ENCODE data around the gene DNTT.

- TF ChIP-seq, protein P1, sequence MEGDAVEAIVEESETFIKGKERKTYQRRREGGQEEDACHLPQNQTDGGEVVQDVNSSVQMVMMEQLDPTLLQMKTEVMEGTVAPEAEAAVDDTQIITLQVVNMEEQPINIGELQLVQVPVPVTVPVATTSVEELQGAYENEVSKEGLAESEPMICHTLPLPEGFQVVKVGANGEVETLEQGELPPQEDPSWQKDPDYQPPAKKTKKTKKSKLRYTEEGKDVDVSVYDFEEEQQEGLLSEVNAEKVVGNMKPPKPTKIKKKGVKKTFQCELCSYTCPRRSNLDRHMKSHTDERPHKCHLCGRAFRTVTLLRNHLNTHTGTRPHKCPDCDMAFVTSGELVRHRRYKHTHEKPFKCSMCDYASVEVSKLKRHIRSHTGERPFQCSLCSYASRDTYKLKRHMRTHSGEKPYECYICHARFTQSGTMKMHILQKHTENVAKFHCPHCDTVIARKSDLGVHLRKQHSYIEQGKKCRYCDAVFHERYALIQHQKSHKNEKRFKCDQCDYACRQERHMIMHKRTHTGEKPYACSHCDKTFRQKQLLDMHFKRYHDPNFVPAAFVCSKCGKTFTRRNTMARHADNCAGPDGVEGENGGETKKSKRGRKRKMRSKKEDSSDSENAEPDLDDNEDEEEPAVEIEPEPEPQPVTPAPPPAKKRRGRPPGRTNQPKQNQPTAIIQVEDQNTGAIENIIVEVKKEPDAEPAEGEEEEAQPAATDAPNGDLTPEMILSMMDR (IDR thresholded peaks at IDR 0.05 in 4 of 5, conservative IDR thresholded peaks at IDR 0.05 in 1 of 5) = no peak
- no peak for TF ChIP-seq POLR2A (IDR thresholded peaks at IDR 0.05)
Observed at GRCh38 chr10:96298362-96298761, 5.9 kb upstream of the DNTT start.
